Endothelial cell of umbilical vein (primary cell): Measurements from ENCODE around the gene FBXO4. TPM values are rescaled to one million over a fixed set of nuclear protein-coding genes. Genes with fewer than 3 reads are reported as not detected.

ENCODE experiments used
- BruUV-seq: library from RNA; stranded (reverse); fragments of 400-500 nt; replicated peaks from 2 replicates; lab custom pipeline; 2021; lab: Mats Ljungman, UMichigan
- CTCF ChIA-PET: fragments of 300-600, 350-600 bp; sonication (Branson Sonifier 250); formaldehyde crosslinking; loops from one replicate; lab custom pipeline; 2021; ENCODE audit warnings: antibody characterized with exemption, inconsistent platforms; lab: Charles Lee
- POLR2A ChIA-PET: fragments of 300-600, 350-600 bp; sonication (Branson Sonifier 250); formaldehyde crosslinking; loops from one replicate; lab custom pipeline; 2021; ENCODE audit warnings: antibody characterized with exemption, inconsistent platforms; lab: Charles Lee
- DNase-seq: peaks from one replicate; pipeline ENCODE4 v3.0.0-alpha.2; 2011; ENCODE audit warnings: low read depth, low spot score
- FAIRE-seq: peaks from 2 replicates; lab custom pipeline; 2011; peaks lifted over from hg19 to GRCh38; lab: Jason Lieb, UNC
- H2AFZ ChIP-seq: 2 replicates; pipeline ENCODE4 v1.6.0; 2012; ENCODE audit warnings: low read depth, low read length, control low read depth, inconsistent platforms
- H3K27ac ChIP-seq: 2 replicates; pipeline ENCODE4 v1.5.1; 2011; ENCODE audit warnings: low read depth, mild to moderate bottlenecking, control low read depth, low read length, moderate library complexity; ENCODE audit not compliant: insufficient read depth
- H3K27me3 ChIP-seq, 2 experiments: 2 replicates each; pipeline versions ENCODE4 v1.6.0 to v1.6.1; 2011; ENCODE audit warnings: low read length in 2 of 2, mixed read lengths in 1 of 2; ENCODE audit not compliant: control insufficient read depth in 2 of 2, insufficient read depth in 2 of 2
- H3K36me3 ChIP-seq, 2 experiments: 2 replicates in 1 of 2; 3 replicates in 1 of 2; pipeline ENCODE4 v1.5.1; 2011; ENCODE audit warnings: low read length in 2 of 2, mild to moderate bottlenecking in 1 of 2, moderate library complexity in 1 of 2; ENCODE audit not compliant: control insufficient read depth in 2 of 2, insufficient read depth in 2 of 2; ENCODE audit errors: extremely low read depth in 1 of 2
- H3K4me1 ChIP-seq: 3 replicates; pipeline ENCODE4 v1.5.1; 2011; ENCODE audit warnings: mild to moderate bottlenecking, low read length; ENCODE audit not compliant: control insufficient read depth, insufficient read depth; ENCODE audit errors: extremely low read depth
- H3K4me2 ChIP-seq: 2 replicates; pipeline ENCODE4 v1.6.1; 2011; ENCODE audit warnings: low read length, control low read depth, mixed read lengths; ENCODE audit not compliant: insufficient read depth
- H3K4me3 ChIP-seq, 3 experiments: fragments of 200-600 bp in 1 of 3; sonication (generic), shearing (Covaris generic) in 1 of 3; replicated peaks in 1 of 3; 2 replicates each; pipeline ENCODE4 v1.5.1; 2011 to 2016; ENCODE audit warnings: control low read depth in 3 of 3, low read length in 3 of 3, mild to moderate bottlenecking in 2 of 3, inconsistent platforms in 1 of 3, low read depth in 1 of 3, moderate library complexity in 1 of 3; ENCODE audit not compliant: insufficient read depth in 1 of 3
- H3K79me2 ChIP-seq: 2 replicates; pipeline ENCODE4 v1.6.0; 2012; ENCODE audit warnings: low read length, inconsistent platforms; ENCODE audit not compliant: control insufficient read depth, insufficient read depth
- H3K9ac ChIP-seq: replicated peaks from 2 replicates; pipeline ENCODE3; 2011; ENCODE audit warnings: low read length, control low read depth; ENCODE audit not compliant: insufficient read depth; ENCODE audit errors: extremely low read depth
- H3K9me1 ChIP-seq: replicated peaks from 3 replicates; pipeline ENCODE4 v1.6.0; 2011; ENCODE audit warnings: mild to moderate bottlenecking, low read length; ENCODE audit not compliant: control insufficient read depth, insufficient read depth; ENCODE audit errors: extremely low read depth
- H3K9me3 ChIP-seq: replicated peaks from 2 replicates; pipeline ENCODE4 v1.5.1; 2012; ENCODE audit warnings: low read length, inconsistent platforms; ENCODE audit not compliant: control insufficient read depth, insufficient read depth
- H4K20me1 ChIP-seq: replicated peaks from 2 replicates; pipeline ENCODE3; 2011; ENCODE audit warnings: mild to moderate bottlenecking, low read length; ENCODE audit not compliant: control insufficient read depth, insufficient read depth; ENCODE audit errors: extremely low read depth
- EZH2 ChIP-seq: IDR thresholded peaks from 2 replicates; pipeline ENCODE4 v1.6.1; 2012; ENCODE audit warnings: borderline replicate concordance, low read depth, mild to moderate bottlenecking, moderate library complexity, low read length, inconsistent platforms; ENCODE audit not compliant: severe bottlenecking
- FOS ChIP-seq: IDR thresholded peaks from 2 replicates; pipeline ENCODE4 v1.6.1; 2011; ENCODE audit warnings: mild to moderate bottlenecking, low read length, moderate library complexity, borderline replicate concordance; ENCODE audit not compliant: insufficient read depth
- GATA2 ChIP-seq: IDR thresholded peaks from 2 replicates; pipeline ENCODE4 v1.7.0; 2011; ENCODE audit warnings: low read depth, mild to moderate bottlenecking, moderate library complexity, mixed read lengths, low read length; ENCODE audit not compliant: insufficient read length, insufficient read depth
- JUN ChIP-seq: IDR thresholded peaks from 2 replicates; pipeline ENCODE4 v1.6.1; 2011; ENCODE audit warnings: borderline replicate concordance, low read depth; ENCODE audit not compliant: insufficient read length, insufficient read depth
- MYC ChIP-seq: IDR thresholded peaks from one replicate; pipeline ENCODE4 v1.6.1; 2011; ENCODE audit warnings: mild to moderate bottlenecking, low read depth, low read length
- POLR2A ChIP-seq: IDR thresholded peaks from 2 replicates; pipeline ENCODE4 v1.6.1; 2012; ENCODE audit warnings: low read depth, mild to moderate bottlenecking, control low read depth, low read length
- POLR2AphosphoS5 ChIP-seq: IDR thresholded peaks from 2 replicates; pipeline ENCODE4 v1.6.1; 2012; ENCODE audit warnings: low read depth, mild to moderate bottlenecking, control low read depth, low read length, moderate library complexity; ENCODE audit not compliant: insufficient read depth
- dilution Hi-C: fragments of 300-500 bp; cut with MboI; formaldehyde crosslinking; loops from one replicate; pipeline ENCODE4 v1.15.0; 2019; ENCODE audit warnings: low sequenced_read_pairs; ENCODE audit not compliant: extremely low pct_ligation_motif_present
- intact Hi-C: fragments of 100-400 bp; cut with micrococcal nuclease; formaldehyde crosslinking; loops from one replicate; pipeline ENCODE4 v1.10.0; 2022
- polyA plus RNA-seq, 4 experiments: library from polyadenylated mRNA; depleted of rRNA in 3 of 4; stranded (reverse) in 3 of 4; unstranded in 1 of 4; fragments of >200 nt; gene quantifications; 2 replicates each; pipeline versions ENCODE4 v1.2.1 to v1.2.3, GENCODE V29; 2011 to 2012; ENCODE audit warnings: missing spikeins in 1 of 4
- total RNA-seq: library from RNA; stranded (reverse); gene quantifications from 2 replicates; pipeline ENCODE4 v1.2.3, GENCODE V29; 2021
- TF ChIP-seq, protein P1 (sequence below): IDR thresholded peaks from 2 replicates; pipeline ENCODE4 v1.6.1; 2011; ENCODE audit not compliant: insufficient read depth, insufficient read length
- TF ChIP-seq, protein P2 (sequence below), 2 donors: IDR thresholded peaks; 1 replicate in 1 of 2; 2 replicates in 1 of 2; pipeline ENCODE4 v1.5.1; 2011; ENCODE audit warnings: low read length in 2 of 2, mild to moderate bottlenecking in 2 of 2, moderate library complexity in 2 of 2, control low read depth in 1 of 2, inconsistent platforms in 1 of 2, low read depth in 1 of 2; ENCODE audit not compliant: insufficient read depth in 1 of 2; ENCODE audit errors: extremely low read depth in 1 of 2

FBXO4 gene
- total and polyA plus RNA-seq, 2 donors (not counting 3 experiments of a cell fraction or from before 2014, with no cell fraction given): 4.4 to 7.7 TPM

DNA sequence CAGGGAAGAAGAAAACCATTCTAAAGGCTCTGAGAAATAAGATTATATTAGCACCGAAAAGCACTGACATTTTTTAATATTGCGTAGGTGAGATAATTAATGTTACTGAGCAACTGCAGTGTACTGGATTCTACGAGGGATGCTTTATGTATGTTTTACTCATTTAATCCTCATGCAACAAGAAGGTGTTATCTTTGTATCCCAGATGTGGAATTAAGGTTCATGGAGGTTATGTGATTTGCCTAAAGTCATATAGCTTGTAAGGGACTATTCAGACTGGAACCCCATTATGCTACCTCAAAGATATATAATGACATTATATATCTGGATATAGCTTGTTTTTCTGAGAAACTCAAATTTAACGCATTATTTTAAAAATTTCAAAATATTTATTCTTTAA is 2.5 kb downstream of the FBXO4 start:
- Histone ChIP-seq H3K9me1 (no peaks in the 10 kb centered on the region), H3K79me2 (no peaks in the 10 kb centered on the region), H3K9ac (no peak overlapping the region), H3K27ac (no peak overlapping the region), H3K27me3 (no peaks in the 10 kb centered on the region), H3K4me1 (peaks cover 11% of the 10 kb centered on the region), H3K4me3 (no peak overlapping the region), H3K4me2 (no peak overlapping the region), H4K20me1 (no peaks in the 10 kb centered on the region), H2AFZ (no peak overlapping the region), H3K9me3 (no peaks in the 10 kb centered on the region), H3K36me3 (no peaks in the 10 kb centered on the region)
- no peak for FAIRE-seq
- dilution Hi-C loops: no loop called here
- BruUV-seq: no TSS peak
- no peak for TF ChIP-seq POLR2AphosphoS5
- no peak for TF ChIP-seq JUN
- TF ChIP-seq FOS: no peak
- no peak for TF ChIP-seq EZH2
- TF ChIP-seq POLR2A: no peak
- no peak for TF ChIP-seq MYC
- TF ChIP-seq, protein P1, sequence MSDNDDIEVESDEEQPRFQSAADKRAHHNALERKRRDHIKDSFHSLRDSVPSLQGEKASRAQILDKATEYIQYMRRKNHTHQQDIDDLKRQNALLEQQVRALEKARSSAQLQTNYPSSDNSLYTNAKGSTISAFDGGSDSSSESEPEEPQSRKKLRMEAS: no peak
- TF ChIP-seq, protein P2, sequence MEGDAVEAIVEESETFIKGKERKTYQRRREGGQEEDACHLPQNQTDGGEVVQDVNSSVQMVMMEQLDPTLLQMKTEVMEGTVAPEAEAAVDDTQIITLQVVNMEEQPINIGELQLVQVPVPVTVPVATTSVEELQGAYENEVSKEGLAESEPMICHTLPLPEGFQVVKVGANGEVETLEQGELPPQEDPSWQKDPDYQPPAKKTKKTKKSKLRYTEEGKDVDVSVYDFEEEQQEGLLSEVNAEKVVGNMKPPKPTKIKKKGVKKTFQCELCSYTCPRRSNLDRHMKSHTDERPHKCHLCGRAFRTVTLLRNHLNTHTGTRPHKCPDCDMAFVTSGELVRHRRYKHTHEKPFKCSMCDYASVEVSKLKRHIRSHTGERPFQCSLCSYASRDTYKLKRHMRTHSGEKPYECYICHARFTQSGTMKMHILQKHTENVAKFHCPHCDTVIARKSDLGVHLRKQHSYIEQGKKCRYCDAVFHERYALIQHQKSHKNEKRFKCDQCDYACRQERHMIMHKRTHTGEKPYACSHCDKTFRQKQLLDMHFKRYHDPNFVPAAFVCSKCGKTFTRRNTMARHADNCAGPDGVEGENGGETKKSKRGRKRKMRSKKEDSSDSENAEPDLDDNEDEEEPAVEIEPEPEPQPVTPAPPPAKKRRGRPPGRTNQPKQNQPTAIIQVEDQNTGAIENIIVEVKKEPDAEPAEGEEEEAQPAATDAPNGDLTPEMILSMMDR (IDR thresholded peaks at IDR 0.05; ENCODE audit: extremely low read depth in 1 of 2, insufficient read depth in 1 of 2, low read depth in 1 of 2, low read length in 2 of 2): no peak
- TF ChIP-seq GATA2: no peak
- intact Hi-C loops: loop anchor here (5.0 to 10.0 kb wide), 3 partner anchors 140 to 1557 kb away; partner anchors contain the start of genes TMEM267 and ZNF131
- no peak for DNase-seq
- ChIA-PET POLR2A (no interaction called here), CTCF (no interaction called here)
